Right lobe of liver (tissue), 6 donors: Measurements from ENCODE around the gene PSMB7. TPM values are rescaled to one million over a fixed set of nuclear protein-coding genes. Genes with fewer than 3 reads are reported as not detected.

Experiments used
- ATAC-seq, 4 donors: fragments of 200-7000 bp; cut with Tn5 transposase; one replicate each; pipeline ENCODE4 v1.9.1; 2020; ENCODE audit warnings: mild to moderate bottlenecking in 4 of 4, moderate library complexity in 4 of 4
- DNase-seq, 3 donors: peaks; one replicate each; pipeline ENCODE4 v3.0.0-alpha.2; 2020
- H3K27ac ChIP-seq, 3 donors: fragments of 200-600 bp; one replicate each; pipeline ENCODE4 v1.8.0; 2022
- H3K27me3 ChIP-seq, 2 donors: fragments of 200-600 bp; one replicate each; pipeline ENCODE4 v1.8.0; 2022
- H3K36me3 ChIP-seq, 4 donors: fragments of 200-600 bp; sonication (generic) in 1 of 4; one replicate each; pipeline versions ENCODE4 v1.5.1 to v1.8.0; 2017 to 2022; ENCODE audit warnings: control low read depth in 1 of 4
- H3K4me1 ChIP-seq, 4 donors: fragments of 200-600 bp; sonication (generic) in 1 of 4; one replicate each; pipeline versions ENCODE4 v1.5.1 to v1.8.0; 2017 to 2022; ENCODE audit warnings: control low read depth in 1 of 4
- H3K4me3 ChIP-seq, 3 donors: fragments of 200-600 bp; one replicate each; pipeline ENCODE4 v1.8.0; 2022
- H3K9me3 ChIP-seq, 4 donors: fragments of 200-600 bp; sonication (generic) in 1 of 4; one replicate each; pipeline versions ENCODE4 v1.5.1 to v1.8.0; 2017 to 2022; ENCODE audit warnings: control low read depth in 1 of 4
- CTCF ChIP-seq, 4 donors: fragments of 200-600 bp in 3 of 4; fragments of 450-650 bp in 1 of 4; IDR thresholded peaks; one replicate each; pipeline versions ENCODE4 v1.5.1 to v1.8.0; 2016 to 2022; ENCODE audit warnings: antibody characterized with exemption in 4 of 4, mild to moderate bottlenecking in 2 of 4
- POLR2A ChIP-seq: fragments of 450-650 bp; IDR thresholded peaks from one replicate; pipeline ENCODE4 v1.6.1; 2017; ENCODE audit warnings: antibody characterized with exemption, mild to moderate bottlenecking
- WGBS: methylation state at CpG from one replicate; pipeline ENCODE4 v1.1.6; 2018; ENCODE audit warnings: low coverage, low lambda C conversion rate; ENCODE audit not compliant: insufficient coverage; ENCODE audit errors: missing lambda C conversion rate; 5-methylcytosine and 5-hydroxymethylcytosine counted together
- intact Hi-C, 2 donors: fragments of 100-400 bp; cut with DNase I; formaldehyde crosslinking; loops; one replicate each; pipeline versions ENCODE4 v1.11.2 to v1.14.1; 2022
- total RNA-seq, 6 experiments: library from RNA; depleted of rRNA in 2 of 6; stranded (reverse); fragments of >200 nt in 2 of 6; fragmentation: NEBNext Ultra II Directional in 3 of 6; extraction: Animal tissue kit (Norgen Biotek cat#: 25700) in 3 of 6; gene quantifications; one replicate each; pipeline versions ENCODE4 v1.1.0 to v1.2.4, GENCODE V29; 2016 to 2023
- donor health status: DM: no; HTN: yes; CAD: no.
- donor health status: DM: no; HTN: no; CAD: no.
- donor health status: DM: no; HTN: no; CAD: no.
- donor health status: DM: no; HTN: yes; CAD: no.
- donor health status: DM: no; HTN: yes; CAD: no.

The PSMB7 gene
- total RNA-seq, 6 experiments from 2014 or later = 76.4 to 196 (median 96.8) TPM

- Histone ChIP-seq H3K9me3 (no peaks in the 10 kb centered on the region), H3K36me3 (no peaks in the 10 kb centered on the region), H3K4me3 (no peak overlapping the region), H3K4me1 (no peaks in the 10 kb centered on the region), H3K27me3 (no peaks in the 10 kb centered on the region), H3K27ac (no peak overlapping the region)
- ATAC-seq (no peak), DNase-seq (no peak)
- intact Hi-C loops = loop anchor here (5.0 kb wide), 2 partner anchors 112 to 117 kb away; no protein-coding TSS in a partner anchor
- TF ChIP-seq CTCF (IDR thresholded peaks at IDR 0.05) (peak in 1 of 4 donors; percentile 5), POLR2A (no peak)
- no CpG with 5 or more reads among the region's 6 CpGs for WGBS
Measured at GRCh38 chr9:124419832-124420489, 4.7 kb upstream of the PSMB7 start.

GRCh38 chr9:124415852-124416484 lies 726 bp upstream of the PSMB7 start:
- peaks cover 0 to 29% (median 19%) of the 10 kb centered on the region in 4 donors for H3K36me3 ChIP-seq
- TF ChIP-seq POLR2A (no peak), CTCF (IDR thresholded peaks at IDR 0.05) (no peak)
- H3K4me1 ChIP-seq = peaks cover 0 to 24% (median 5%) of the 10 kb centered on the region in 4 donors
- H3K4me3 ChIP-seq = no peak overlapping the region
- 81% methylated on average over 16 of the region's 17 CpGs for WGBS
- ATAC-seq = no peak
- H3K9me3 ChIP-seq = no peaks in the 10 kb centered on the region
- H3K27ac ChIP-seq = no peak overlapping the region
- H3K27me3 ChIP-seq = no peaks in the 10 kb centered on the region
- intact Hi-C loops = no loop called here
- no peak for DNase-seq

GRCh38 chr9:124414612-124415011 lies 630 bp downstream of the PSMB7 start:
- no peak for ATAC-seq
- WGBS = 4% methylated on average over 12 of the region's 13 CpGs

GRCh38 chr9:124412228-124412575 lies 3.0 kb downstream of the PSMB7 start:
- intact Hi-C loops = no loop called here
- Histone ChIP-seq H3K36me3 (peaks cover 0 to 53% (median 22%) of the 10 kb centered on the region in 4 donors), H3K4me1 (peaks cover 0 to 42% (median 8%) of the 10 kb centered on the region in 4 donors), H3K27ac (peak overlapping the region in 2 of 3 donors; percentile 15 to 35), H3K4me3 (no peak overlapping the region), H3K27me3 (no peaks in the 10 kb centered on the region), H3K9me3 (no peaks in the 10 kb centered on the region)
- WGBS = 83% methylated on average over 3 of the region's 3 CpGs
- ATAC-seq (no peak), DNase-seq (no peak)
- TF ChIP-seq CTCF (IDR thresholded peaks at IDR 0.05) = no peak
- TF ChIP-seq POLR2A = no peak

More at GRCh38 chr9:124414612-124415011, 630 bp downstream of the PSMB7 start:
- H3K36me3 ChIP-seq = peaks cover 0 to 38% (median 22%) of the 10 kb centered on the region in 4 donors
- H3K4me3 ChIP-seq = peak overlapping the region; percentile 61 to 97 (median 76)
- H3K27ac ChIP-seq = peak overlapping the region; percentile 5 to 38 (median 31)
- no peaks in the 10 kb centered on the region for H3K9me3 ChIP-seq
- TF ChIP-seq CTCF (IDR thresholded peaks at IDR 0.05) = no peak
- no peak for TF ChIP-seq POLR2A
- DNase-seq = no peak
- peaks cover 0 to 35% (median 6%) of the 10 kb centered on the region in 4 donors for H3K4me1 ChIP-seq
- H3K27me3 ChIP-seq = no peaks in the 10 kb centered on the region
- intact Hi-C loops = no loop called here
